CD8-positive, alpha-beta memory T cell (primary cell): ENCODE measurements around the gene SHANK2. TPM values are rescaled to one million over a fixed set of nuclear protein-coding genes. Genes with fewer than 3 reads are reported as not detected.

Experiments used
- CTCF ChIA-PET: fragments of 350-600 bp; sonication (Branson Sonifier 250); formaldehyde crosslinking; loops from one replicate; lab custom pipeline; 2021; ENCODE audit warnings: antibody characterized with exemption; lab: Charles Lee
- POLR2A ChIA-PET: fragments of 350-600 bp; sonication (Branson Sonifier 250); formaldehyde crosslinking; loops from one replicate; lab custom pipeline; 2021; ENCODE audit warnings: antibody characterized with exemption; lab: Charles Lee
- DNase-seq, 5 donors: peaks; one replicate each; pipeline versions ENCODE4 v3.0.0 to v3.0.0-alpha.2; 2020 to 2022; ENCODE audit warnings: mixed read lengths in 1 of 5
- H3K27ac ChIP-seq: one replicate; pipeline ENCODE4 v1.7.0; 2013; ENCODE audit warnings: low read depth, mild to moderate bottlenecking, low read length, moderate library complexity
- H3K27me3 ChIP-seq: 2 replicates; pipeline ENCODE4 v1.7.0; 2013; ENCODE audit warnings: low read length, mild to moderate bottlenecking; ENCODE audit not compliant: insufficient read depth, poor library complexity, severe bottlenecking
- H3K36me3 ChIP-seq: 2 replicates; pipeline ENCODE4 v1.7.0; 2013; ENCODE audit warnings: mild to moderate bottlenecking, low read length, moderate library complexity; ENCODE audit not compliant: insufficient read depth
- H3K4me1 ChIP-seq: 2 replicates; pipeline ENCODE4 v1.7.0; 2013; ENCODE audit warnings: mild to moderate bottlenecking, low read length, moderate library complexity; ENCODE audit not compliant: insufficient read depth
- H3K4me3 ChIP-seq: 2 replicates; pipeline ENCODE4 v1.7.0; 2013; ENCODE audit warnings: mild to moderate bottlenecking, low read length
- H3K9me3 ChIP-seq: 2 replicates; pipeline ENCODE4 v1.7.0; 2013; ENCODE audit warnings: mild to moderate bottlenecking, low read length
- H3K27ac Mint-ChIP-seq, 8 donors: one replicate each; pipeline ENCODE4 v1.8.0; 2020 to 2021; ENCODE audit warnings: mixed read lengths in 8 of 8, mild to moderate bottlenecking in 6 of 8, inconsistent platforms in 3 of 8, moderate library complexity in 3 of 8
- H3K27me3 Mint-ChIP-seq, 2 donors: one replicate each; pipeline ENCODE4 v1.8.0; 2020 to 2021; ENCODE audit warnings: mixed read lengths in 2 of 2, mild to moderate bottlenecking in 1 of 2, moderate library complexity in 1 of 2
- H3K36me3 Mint-ChIP-seq, 3 donors: one replicate each; pipeline ENCODE4 v1.8.0; 2020 to 2021; ENCODE audit warnings: mixed read lengths in 3 of 3, inconsistent platforms in 1 of 3, mild to moderate bottlenecking in 1 of 3
- H3K4me1 Mint-ChIP-seq, 3 donors: one replicate each; pipeline ENCODE4 v1.8.0; 2020 to 2021; ENCODE audit warnings: mixed read lengths in 3 of 3, inconsistent platforms in 1 of 3, mild to moderate bottlenecking in 1 of 3
- H3K4me3 Mint-ChIP-seq, 7 donors: one replicate each; pipeline ENCODE4 v1.8.0; 2020 to 2021; ENCODE audit warnings: mixed read lengths in 7 of 7, mild to moderate bottlenecking in 6 of 7, moderate library complexity in 4 of 7, inconsistent platforms in 2 of 7
- H3K9me3 Mint-ChIP-seq, 5 donors: one replicate each; pipeline ENCODE4 v1.8.0; 2020 to 2022; ENCODE audit warnings: mixed read lengths in 5 of 5, mild to moderate bottlenecking in 3 of 5, moderate library complexity in 2 of 5, inconsistent platforms in 1 of 5
- polyA plus RNA-seq: library from polyadenylated mRNA; unstranded; fragments of 300-500 nt; fragmentation: Illumina TruSeq; gene quantifications from one replicate; pipeline ENCODE4 v1.2.3, GENCODE V29; 2021
- total RNA-seq, 2 experiments: library from RNA; stranded (reverse); gene quantifications; one replicate each; pipeline ENCODE4 v1.2.3, GENCODE V29; 2021

SHANK2 gene
- total and polyA plus RNA-seq, 3 experiments from 2014 or later, result not detected

- POLR2A ChIA-PET, result no interaction called here
These were observed 28.8 kb upstream of the SHANK2 start for GRCh38 chr11:71281204-71281603.

DNA sequence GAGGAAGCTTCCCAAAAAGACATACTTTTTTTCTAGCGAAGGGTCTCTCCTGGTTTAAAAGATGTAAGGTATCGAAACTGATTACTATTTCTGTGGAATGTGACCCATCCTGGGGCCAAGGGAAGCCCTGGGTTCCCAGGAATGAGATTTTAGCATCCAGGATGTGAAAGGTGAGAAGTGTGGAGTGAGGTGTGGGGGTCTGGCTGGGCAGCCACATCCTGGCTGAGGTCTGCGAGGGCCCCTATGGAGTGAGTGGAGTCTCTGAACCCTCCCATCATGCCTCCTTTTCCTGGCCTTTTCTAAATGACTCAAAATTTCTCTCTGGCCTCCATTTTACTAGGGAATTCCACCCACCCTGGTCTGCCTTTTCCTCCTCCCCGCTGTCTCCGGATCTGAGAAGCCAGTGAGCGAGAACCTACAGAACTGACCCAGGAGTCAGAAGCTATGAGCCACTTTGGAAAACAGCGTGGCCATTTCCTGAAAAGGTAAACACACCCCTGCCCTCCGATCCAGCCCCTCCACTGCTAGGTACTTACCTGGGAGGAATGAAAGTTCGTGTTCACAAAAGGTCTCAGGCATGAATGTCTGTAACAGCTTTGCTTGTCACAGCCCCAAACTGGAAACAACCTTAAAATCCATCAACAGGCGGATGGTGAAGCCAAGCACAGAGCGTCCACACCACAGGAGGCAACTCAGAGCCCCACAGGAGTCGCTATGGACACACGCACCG is 27.7 kb upstream of the SHANK2 start:
- Histone ChIP-seq H3K9me3 (no peaks in the 10 kb centered on the region), H3K4me1 (no peaks in the 10 kb centered on the region), H3K36me3 (no peaks in the 10 kb centered on the region), H3K27me3 (no peaks in the 10 kb centered on the region), H3K27ac (no peak overlapping the region), H3K4me3 (no peak overlapping the region)
- Mint-ChIP-seq H3K27ac (no peak overlapping the region), H3K36me3 (peaks cover 0 to 1% (median 0%) of the 10 kb centered on the region in 3 donors), H3K27me3 (peaks cover 13 to 30% of the 10 kb centered on the region in 2 donors), H3K4me3 (no peak overlapping the region), H3K4me1 (no peaks in the 10 kb centered on the region), H3K9me3 (peaks cover 0 to 2% (median 0%) of the 10 kb centered on the region in 5 donors)
- POLR2A ChIA-PET, result no interaction called here
- DNase-seq, result no peak
- CTCF ChIA-PET, result no interaction called here

More at GRCh38 chr11:71281204-71281603, 28.8 kb upstream of the SHANK2 start:
- peaks cover 0 to 1% (median 0%) of the 10 kb centered on the region in 3 donors for H3K36me3 Mint-ChIP-seq
- H3K27me3 Mint-ChIP-seq, result peaks cover 15 to 33% of the 10 kb centered on the region in 2 donors
- no peaks in the 10 kb centered on the region for H3K9me3 ChIP-seq
- CTCF ChIA-PET, result no interaction called here
- no peaks in the 10 kb centered on the region for H3K4me1 ChIP-seq
- H3K4me3 ChIP-seq, result no peak overlapping the region
- peaks cover 0 to 1% (median 0%) of the 10 kb centered on the region in 5 donors for H3K9me3 Mint-ChIP-seq
- no peaks in the 10 kb centered on the region for H3K36me3 ChIP-seq
- no peak overlapping the region for H3K27ac ChIP-seq
- DNase-seq, result no peak
- H3K4me3 Mint-ChIP-seq, result no peak overlapping the region
- H3K4me1 Mint-ChIP-seq, result no peaks in the 10 kb centered on the region
- H3K27me3 ChIP-seq, result no peaks in the 10 kb centered on the region
- H3K27ac Mint-ChIP-seq, result no peak overlapping the region

- Histone ChIP-seq H3K4me3 (no peak overlapping the region), H3K27me3 (no peaks in the 10 kb centered on the region), H3K27ac (no peak overlapping the region), H3K36me3 (no peaks in the 10 kb centered on the region), H3K9me3 (peaks cover 6% of the 10 kb centered on the region), H3K4me1 (no peaks in the 10 kb centered on the region)
- no peaks in the 10 kb centered on the region for H3K4me1 Mint-ChIP-seq
- CTCF ChIA-PET, result no interaction called here
- peaks cover 7 to 25% of the 10 kb centered on the region in 2 donors for H3K27me3 Mint-ChIP-seq
- POLR2A ChIA-PET, result no interaction called here
- no peak overlapping the region for H3K27ac Mint-ChIP-seq
- H3K9me3 Mint-ChIP-seq, result peaks cover 3 to 19% (median 12%) of the 10 kb centered on the region in 5 donors
- peaks cover 0 to 3% (median 0%) of the 10 kb centered on the region in 3 donors for H3K36me3 Mint-ChIP-seq
- no peak for DNase-seq
- H3K4me3 Mint-ChIP-seq, result no peak overlapping the region
These were observed 19.8 kb upstream of the SHANK2 start for GRCh38 chr11:71272161-71272560.

GRCh38 chr11:71269603-71270511 is 17.5 kb upstream of the SHANK2 start:
- H3K27ac ChIP-seq, result no peak overlapping the region
- DNase-seq, result no peak
- CTCF ChIA-PET, result no interaction called here
- peaks cover 6% of the 10 kb centered on the region for H3K9me3 ChIP-seq
- Mint-ChIP-seq H3K9me3 (peaks cover 3 to 19% (median 12%) of the 10 kb centered on the region in 5 donors), H3K4me3 (no peak overlapping the region), H3K27me3 (peaks cover 10 to 28% of the 10 kb centered on the region in 2 donors), H3K27ac (no peak overlapping the region), H3K36me3 (peaks cover 0 to 2% (median 0%) of the 10 kb centered on the region in 3 donors), H3K4me1 (no peaks in the 10 kb centered on the region)
- no peaks in the 10 kb centered on the region for H3K4me1 ChIP-seq
- H3K27me3 ChIP-seq, result no peaks in the 10 kb centered on the region
- POLR2A ChIA-PET, result no interaction called here
- H3K4me3 ChIP-seq, result no peak overlapping the region
- H3K36me3 ChIP-seq, result no peaks in the 10 kb centered on the region

DNA sequence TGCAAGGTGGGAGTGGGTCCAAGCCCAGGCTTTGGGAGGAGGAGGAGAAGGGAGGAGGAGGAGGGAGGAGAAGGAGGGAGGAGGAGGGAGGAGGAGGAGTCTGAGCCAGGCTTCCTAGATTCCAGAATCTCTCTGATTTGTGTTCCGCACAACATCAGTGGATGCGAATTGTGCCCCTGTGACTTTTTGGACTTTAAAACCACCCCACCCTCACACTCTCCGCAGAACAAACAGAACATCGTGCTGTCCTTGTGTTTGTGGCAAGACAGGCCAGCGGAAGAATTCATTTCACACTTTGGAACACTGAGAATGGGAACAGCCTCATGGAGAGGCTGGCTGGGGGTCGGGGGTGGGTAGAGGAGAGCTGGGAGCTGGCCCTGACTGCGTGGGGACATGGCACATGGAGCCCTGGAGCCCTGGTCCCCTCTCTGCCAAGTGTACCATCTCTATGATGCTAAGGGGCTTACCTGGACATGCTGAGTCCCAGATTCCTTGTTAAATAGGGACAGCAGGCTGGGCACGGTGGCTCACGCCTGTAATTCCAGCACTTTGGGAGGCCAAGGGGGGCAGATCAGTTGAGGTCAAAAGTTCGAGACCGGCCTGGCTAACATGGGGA is 16.4 kb upstream of the SHANK2 start:
- H3K36me3 Mint-ChIP-seq, result peaks cover 0 to under 1% (median 0%) of the 10 kb centered on the region in 3 donors
- H3K9me3 Mint-ChIP-seq, result peaks cover 0 to 10% (median 8%) of the 10 kb centered on the region in 5 donors
- CTCF ChIA-PET, result no interaction called here
- no peaks in the 10 kb centered on the region for H3K4me1 ChIP-seq
- H3K4me3 Mint-ChIP-seq, result no peak overlapping the region
- DNase-seq, result no peak
- no peak overlapping the region for H3K27ac Mint-ChIP-seq
- H3K27me3 ChIP-seq, result no peaks in the 10 kb centered on the region
- POLR2A ChIA-PET, result no interaction called here
- no peaks in the 10 kb centered on the region for H3K4me1 Mint-ChIP-seq
- H3K4me3 ChIP-seq, result no peak overlapping the region
- H3K36me3 ChIP-seq, result no peaks in the 10 kb centered on the region
- H3K27ac ChIP-seq, result no peak overlapping the region
- peaks cover 6% of the 10 kb centered on the region for H3K9me3 ChIP-seq
- H3K27me3 Mint-ChIP-seq, result peaks cover 6 to 29% of the 10 kb centered on the region in 2 donors

DNA sequence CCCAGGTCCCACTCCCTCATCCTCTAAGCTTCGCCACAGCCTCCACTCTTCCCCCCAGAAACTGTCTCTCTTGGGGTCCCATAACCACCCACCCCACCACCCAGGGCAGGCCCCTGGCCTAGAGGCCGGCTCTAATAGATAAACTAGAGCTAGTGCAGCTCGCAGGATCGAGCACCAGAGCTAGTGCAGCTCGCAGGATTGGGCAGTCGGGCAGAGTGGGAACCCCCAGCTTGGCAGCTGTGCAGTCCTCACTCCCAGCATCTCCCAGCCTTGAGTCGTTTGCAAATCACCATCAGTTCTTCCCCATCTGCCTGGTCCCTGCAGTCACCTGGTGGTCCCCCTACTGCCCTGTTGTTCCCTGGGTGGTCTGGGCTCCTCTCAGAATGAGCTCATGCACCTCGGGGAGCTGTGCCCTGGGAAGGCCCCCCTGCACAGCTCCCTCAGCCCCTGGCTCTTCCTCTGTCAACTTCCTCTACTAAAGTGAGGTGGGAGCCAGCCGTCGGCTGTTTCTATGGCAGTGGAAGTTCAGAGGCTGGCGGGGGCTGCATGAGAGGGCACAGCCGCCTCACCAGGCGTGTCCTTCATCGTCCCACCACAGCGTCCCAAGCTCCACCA is 15.5 kb upstream of the SHANK2 start:
- POLR2A ChIA-PET, result no interaction called here
- H3K4me1 Mint-ChIP-seq, result no peaks in the 10 kb centered on the region
- H3K4me3 Mint-ChIP-seq, result no peak overlapping the region
- H3K9me3 Mint-ChIP-seq, result peaks cover 0 to 1% (median under 1%) of the 10 kb centered on the region in 5 donors
- no peaks in the 10 kb centered on the region for H3K36me3 Mint-ChIP-seq
- peaks cover 6 to 29% of the 10 kb centered on the region in 2 donors for H3K27me3 Mint-ChIP-seq
- no peaks in the 10 kb centered on the region for H3K27me3 ChIP-seq
- CTCF ChIA-PET, result no interaction called here
- no peak for DNase-seq
- no peak overlapping the region for H3K4me3 ChIP-seq
- H3K4me1 ChIP-seq, result no peaks in the 10 kb centered on the region
- no peak overlapping the region for H3K27ac ChIP-seq
- H3K9me3 ChIP-seq, result peaks cover 2% of the 10 kb centered on the region
- H3K27ac Mint-ChIP-seq, result no peak overlapping the region
- H3K36me3 ChIP-seq, result no peaks in the 10 kb centered on the region

GRCh38 chr11:71266114-71266833 is 13.9 kb upstream of the SHANK2 start:
- no peaks in the 10 kb centered on the region for H3K36me3 Mint-ChIP-seq
- Histone ChIP-seq H3K27ac (no peak overlapping the region), H3K36me3 (no peaks in the 10 kb centered on the region), H3K4me1 (no peaks in the 10 kb centered on the region), H3K27me3 (no peaks in the 10 kb centered on the region), H3K9me3 (no peaks in the 10 kb centered on the region), H3K4me3 (no peak overlapping the region)
- no peaks in the 10 kb centered on the region for H3K4me1 Mint-ChIP-seq
- H3K27ac Mint-ChIP-seq, result no peak overlapping the region
- H3K27me3 Mint-ChIP-seq, result peaks cover 6 to 29% of the 10 kb centered on the region in 2 donors
- no peak overlapping the region for H3K4me3 Mint-ChIP-seq
- H3K9me3 Mint-ChIP-seq, result no peaks in the 10 kb centered on the region
- POLR2A ChIA-PET, result no interaction called here
- DNase-seq, result no peak
- CTCF ChIA-PET, result no interaction called here
